Neuronal stem cell (in vitro differentiated cells): ENCODE measurements around the gene MAD1L1.

Experiments
- DNase-seq: peaks from one replicate; pipeline ENCODE4 v3.0.0-alpha.2; 2013; ENCODE audit warnings: low spot score
- H2AFZ ChIP-seq: one replicate; pipeline ENCODE4 v1.6.1; 2013; ENCODE audit warnings: mild to moderate bottlenecking, low read length, inconsistent platforms
- H2AK5ac ChIP-seq: 2 replicates; pipeline ENCODE4 v1.6.1; 2013; ENCODE audit warnings: low read depth, mild to moderate bottlenecking, inconsistent platforms, low read length, moderate library complexity, mixed read lengths
- H2BK120ac ChIP-seq: 2 replicates; pipeline ENCODE4 v1.6.1; 2013; ENCODE audit warnings: low read depth, mild to moderate bottlenecking, inconsistent platforms, low read length, moderate library complexity, mixed read lengths
- H2BK12ac ChIP-seq: one replicate; pipeline ENCODE4 v1.6.1; 2013; ENCODE audit warnings: low read length, inconsistent platforms
- H2BK15ac ChIP-seq: 2 replicates; pipeline ENCODE4 v1.6.1; 2013; ENCODE audit warnings: mild to moderate bottlenecking, low read length, inconsistent platforms, mixed read lengths
- H2BK5ac ChIP-seq: one replicate; pipeline ENCODE4 v1.6.1; 2013; ENCODE audit warnings: inconsistent platforms, mild to moderate bottlenecking, low read length, moderate library complexity
- H3K14ac ChIP-seq: one replicate; pipeline ENCODE4 v1.6.1; 2013; ENCODE audit warnings: low read length, inconsistent platforms
- H3K18ac ChIP-seq: 2 replicates; pipeline ENCODE4 v1.6.1; 2013; ENCODE audit warnings: low read length, inconsistent platforms
- H3K23ac ChIP-seq: 2 replicates; pipeline ENCODE4 v1.6.1; 2013; ENCODE audit warnings: low read depth, mild to moderate bottlenecking, mixed read lengths, low read length, inconsistent platforms; ENCODE audit not compliant: poor library complexity
- H3K27ac ChIP-seq: replicated peaks from 3 replicates; pipeline ENCODE4 v1.5.1; 2013; ENCODE audit warnings: low read length, inconsistent platforms
- H3K27me3 ChIP-seq, 3 experiments: 2 replicates each; pipeline ENCODE4 v1.6.1; 2013; ENCODE audit warnings: low read length in 3 of 3, mild to moderate bottlenecking in 2 of 3, inconsistent platforms in 1 of 3, low read depth in 1 of 3, mixed read lengths in 1 of 3, moderate library complexity in 1 of 3; ENCODE audit not compliant: control insufficient read depth in 3 of 3, insufficient read depth in 3 of 3
- H3K36me3 ChIP-seq, 2 donors: replicated peaks in 1 of 2; 2 replicates each; pipeline ENCODE4 v1.6.1; 2013; ENCODE audit warnings: low read length in 2 of 2; ENCODE audit not compliant: control insufficient read depth in 2 of 2, insufficient read depth in 2 of 2
- H3K4ac ChIP-seq: 2 replicates; pipeline ENCODE4 v1.6.1; 2013; ENCODE audit warnings: inconsistent platforms, mild to moderate bottlenecking, low read length, moderate library complexity
- H3K4me1 ChIP-seq, 2 donors: 1 replicate in 1 of 2; 2 replicates in 1 of 2; pipeline ENCODE4 v1.6.1; 2013; ENCODE audit warnings: low read length in 2 of 2, low read depth in 1 of 2; ENCODE audit not compliant: control insufficient read depth in 2 of 2, insufficient read depth in 1 of 2
- H3K4me2 ChIP-seq: one replicate; pipeline ENCODE4 v1.6.1; 2013; ENCODE audit warnings: mild to moderate bottlenecking, low read length, inconsistent platforms; ENCODE audit not compliant: insufficient read depth, poor library complexity, severe bottlenecking
- H3K4me3 ChIP-seq, 2 donors: 2 replicates each; pipeline ENCODE4 v1.5.1; 2013; ENCODE audit warnings: low read length in 2 of 2, mild to moderate bottlenecking in 2 of 2, inconsistent platforms in 1 of 2, moderate library complexity in 1 of 2
- H3K79me1 ChIP-seq: one replicate; pipeline ENCODE4 v1.6.1; 2013; ENCODE audit warnings: low read depth, mild to moderate bottlenecking, inconsistent platforms, low read length, moderate library complexity
- H3K9ac ChIP-seq: one replicate; pipeline ENCODE4 v1.6.1; 2013; ENCODE audit warnings: mild to moderate bottlenecking, low read depth, low read length, inconsistent platforms; ENCODE audit not compliant: poor library complexity
- H3K9me3 ChIP-seq, 2 donors: replicated peaks in 1 of 2; 2 replicates each; pipeline versions ENCODE3 to v1.6.1; 2013; ENCODE audit warnings: low read length in 2 of 2, mild to moderate bottlenecking in 2 of 2, inconsistent platforms in 1 of 2, low read depth in 1 of 2, mixed read lengths in 1 of 2, moderate library complexity in 1 of 2; ENCODE audit not compliant: control insufficient read depth in 2 of 2, insufficient read depth in 1 of 2
- H4K8ac ChIP-seq: one replicate; pipeline ENCODE4 v1.6.1; 2013; ENCODE audit warnings: low read depth, mild to moderate bottlenecking, inconsistent platforms, low read length, moderate library complexity
- H4K91ac ChIP-seq: one replicate; pipeline ENCODE4 v1.6.1; 2013; ENCODE audit warnings: low read length, low read depth, mild to moderate bottlenecking, inconsistent platforms; ENCODE audit not compliant: poor library complexity
- WGBS, 2 donors: extraction: QIAGEN DNeasy Blood & Tissue Kit; methylation state at CpG; one replicate each; pipeline ENCODE4 v1.1.7; 2013; ENCODE audit warnings: missing lambda C conversion rate in 2 of 2, mixed read lengths in 1 of 2; ENCODE audit not compliant: insufficient read length in 2 of 2, insufficient replicate concordance in 1 of 2; ENCODE audit errors: extremely low coverage in 2 of 2; 5-methylcytosine and 5-hydroxymethylcytosine counted together

Gene MAD1L1

GRCh38 chr7:1897076-1897860, 335.5 kb downstream of the MAD1L1 start:
- H2BK15ac ChIP-seq = no peak overlapping the region
- H3K4me1 ChIP-seq = peaks cover 0 to 8% of the 10 kb centered on the region in 2 donors
- H2BK120ac ChIP-seq = no peak overlapping the region
- no peak overlapping the region for H3K27ac ChIP-seq
- peak overlapping the region; percentile 73 for H3K14ac ChIP-seq
- no peak overlapping the region for H2AK5ac ChIP-seq
- H2BK5ac ChIP-seq = peak overlapping the region; percentile 29
- no peak overlapping the region for H3K4me2 ChIP-seq
- H3K4ac ChIP-seq = no peak overlapping the region
- peaks cover 5 to 14% of the 10 kb centered on the region in 2 donors for H3K36me3 ChIP-seq
- WGBS, 2 donors = no CpG with 5 or more reads among the region's 41 CpGs
- no peaks in the 10 kb centered on the region for H3K79me1 ChIP-seq
- no peaks in the 10 kb centered on the region for H3K27me3 ChIP-seq
- no peak overlapping the region for H2BK12ac ChIP-seq
- H4K91ac ChIP-seq = no peak overlapping the region
- H3K4me3 ChIP-seq = no peak overlapping the region
- H4K8ac ChIP-seq = no peak overlapping the region
- H3K18ac ChIP-seq = no peak overlapping the region
- H3K9ac ChIP-seq = peak overlapping the region; percentile 35
- DNase-seq = no peak
- no peak overlapping the region for H3K23ac ChIP-seq
- H2AFZ ChIP-seq = no peak overlapping the region
- H3K9me3 ChIP-seq = no peaks in the 10 kb centered on the region

- Histone ChIP-seq H3K27ac (no peak overlapping the region), H3K14ac (peak overlapping the region; percentile 97), H3K9me3 (no peaks in the 10 kb centered on the region), H2AK5ac (peak overlapping the region; percentile 72), H2BK15ac (no peak overlapping the region), H3K9ac (peak overlapping the region; percentile 79), H3K18ac (peak overlapping the region; percentile 82), H2BK12ac (peak overlapping the region; percentile 43), H4K8ac (no peak overlapping the region), H3K36me3 (peaks cover 5 to 14% of the 10 kb centered on the region in 2 donors), H3K27me3 (no peaks in the 10 kb centered on the region), H3K4me2 (no peak overlapping the region), H2AFZ (no peak overlapping the region), H3K79me1 (peaks cover 3% of the 10 kb centered on the region), H3K4me1 (peaks cover 0 to 8% of the 10 kb centered on the region in 2 donors), H2BK120ac (no peak overlapping the region), H3K4me3 (no peak overlapping the region), H4K91ac (no peak overlapping the region), H3K4ac (no peak overlapping the region), H2BK5ac (peak overlapping the region; percentile 85), H3K23ac (peak overlapping the region; percentile 56)
- no peak for DNase-seq
- no CpG with 5 or more reads among the region's 30 CpGs for WGBS, 2 donors
These were observed 336.9 kb downstream of the MAD1L1 start for GRCh38 chr7:1895664-1896515.

- H2BK15ac ChIP-seq = no peak overlapping the region
These were observed 337.7 kb downstream of the MAD1L1 start for GRCh38 chr7:1894906-1895663.

More at GRCh38 chr7:1894906-1895663, 337.7 kb downstream of the MAD1L1 start:
- Histone ChIP-seq H4K91ac (no peak overlapping the region), H3K27ac (no peak overlapping the region), H3K27me3 (no peaks in the 10 kb centered on the region), H2AFZ (no peak overlapping the region), H2BK12ac (peak overlapping the region; percentile 43), H3K18ac (no peak overlapping the region), H2BK5ac (no peak overlapping the region), H3K4me2 (no peak overlapping the region), H3K14ac (peak overlapping the region; percentile 97), H3K36me3 (peaks cover 5 to 14% of the 10 kb centered on the region in 2 donors), H3K9me3 (no peaks in the 10 kb centered on the region), H3K4me3 (no peak overlapping the region), H3K23ac (no peak overlapping the region), H3K4ac (no peak overlapping the region), H3K4me1 (peaks cover 0 to 8% of the 10 kb centered on the region in 2 donors), H3K9ac (peak overlapping the region; percentile 79), H2AK5ac (no peak overlapping the region), H2BK120ac (no peak overlapping the region), H3K79me1 (peaks cover 3% of the 10 kb centered on the region), H4K8ac (no peak overlapping the region)
- no peak for DNase-seq
- WGBS, 2 donors = no CpG with 5 or more reads among the region's 15 CpGs
